ENCODE measurements around the gene KIAA1671. TPM values are rescaled to one million over a fixed set of nuclear protein-coding genes. Genes with fewer than 3 reads are reported as not detected.
A peak's percentile ranks its signal among the peaks of the same experiment; 100 is the strongest.

KIAA1671 gene
- total RNA-seq, 1 experiment from 2014 or later, result 7.3 TPM

DNA sequence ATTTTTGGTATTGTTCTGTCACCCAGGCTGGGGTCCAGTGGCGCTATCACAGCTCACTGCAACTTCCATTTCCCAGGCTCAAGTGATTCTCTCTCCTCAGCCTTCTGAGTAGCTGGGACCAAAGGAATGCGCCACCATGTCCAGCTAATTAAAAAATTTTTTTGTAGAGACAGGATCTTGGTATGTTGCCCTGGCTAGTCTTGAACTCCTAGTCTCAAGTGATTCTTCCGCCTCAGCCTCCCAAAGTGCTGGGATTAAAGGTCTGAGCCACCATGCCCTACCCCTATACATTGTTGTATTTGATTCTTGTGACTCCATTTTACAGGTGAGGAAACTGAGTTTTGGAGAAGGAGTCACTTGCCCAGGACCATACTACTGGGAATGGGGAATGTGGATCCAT, 11.9 kb downstream of the KIAA1671 start:
- Histone ChIP-seq H3K4me3 (ENCODE audit: insufficient read depth, low read depth, low read length) (no peak overlapping the region), H3K27me3 (ENCODE audit: control insufficient read depth, insufficient read depth, low read length) (no peaks in the 10 kb centered on the region), H3K36me3 (replicated peaks; ENCODE audit: control insufficient read depth, insufficient read depth, low read length) (no peaks in the 10 kb centered on the region)
- no peak for DNase-seq

GRCh38 chr22:24965822-24966626, 13.5 kb downstream of the KIAA1671 start:
- no peaks in the 10 kb centered on the region for H3K36me3 ChIP-seq (replicated peaks; ENCODE audit: control insufficient read depth, insufficient read depth, low read length)
- H3K4me3 ChIP-seq (ENCODE audit: insufficient read depth, low read depth, low read length), result no peak overlapping the region
- no peak for DNase-seq
- H3K27me3 ChIP-seq (ENCODE audit: control insufficient read depth, insufficient read depth, low read length), result no peaks in the 10 kb centered on the region

DNA sequence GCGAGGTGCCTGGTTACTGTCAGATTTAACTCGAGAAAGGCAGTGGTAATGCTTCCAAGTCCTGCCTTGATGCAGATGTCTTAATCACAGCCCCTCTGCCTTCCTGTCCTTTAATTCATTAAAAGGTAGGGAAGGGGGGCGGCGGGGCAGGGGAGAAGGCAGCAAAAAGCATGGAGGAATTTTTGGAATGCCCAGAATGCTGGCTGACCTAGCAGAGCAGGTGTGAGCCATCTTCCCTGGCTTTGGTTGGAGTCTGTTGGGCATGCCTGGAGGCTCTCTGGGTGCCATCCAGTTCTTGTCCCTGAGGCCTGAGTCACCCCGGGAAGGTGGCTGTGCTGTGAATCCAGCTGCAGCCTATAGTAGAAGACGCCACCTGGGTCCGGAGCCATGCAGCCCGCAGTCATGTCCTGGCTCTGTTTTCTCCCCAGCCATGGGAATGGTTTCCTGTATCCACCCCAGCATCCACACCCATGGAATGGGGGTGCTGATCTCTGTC, 15.6 kb downstream of the KIAA1671 start:
- no peaks in the 10 kb centered on the region for H3K27me3 ChIP-seq (ENCODE audit: control insufficient read depth, insufficient read depth, low read length)
- peak; percentile 76 for DNase-seq
- H3K4me3 ChIP-seq (ENCODE audit: insufficient read depth, low read depth, low read length), result no peak overlapping the region
- H3K36me3 ChIP-seq (replicated peaks; ENCODE audit: control insufficient read depth, insufficient read depth, low read length), result no peaks in the 10 kb centered on the region

GRCh38 chr22:24969560-24970301, 17.2 kb downstream of the KIAA1671 start:
- H3K4me3 ChIP-seq (ENCODE audit: insufficient read depth, low read depth, low read length), result no peak overlapping the region
- H3K27me3 ChIP-seq (ENCODE audit: control insufficient read depth, insufficient read depth, low read length), result no peaks in the 10 kb centered on the region
- DNase-seq, result no peak
- H3K36me3 ChIP-seq (replicated peaks; ENCODE audit: control insufficient read depth, insufficient read depth, low read length), result no peaks in the 10 kb centered on the region

DNA sequence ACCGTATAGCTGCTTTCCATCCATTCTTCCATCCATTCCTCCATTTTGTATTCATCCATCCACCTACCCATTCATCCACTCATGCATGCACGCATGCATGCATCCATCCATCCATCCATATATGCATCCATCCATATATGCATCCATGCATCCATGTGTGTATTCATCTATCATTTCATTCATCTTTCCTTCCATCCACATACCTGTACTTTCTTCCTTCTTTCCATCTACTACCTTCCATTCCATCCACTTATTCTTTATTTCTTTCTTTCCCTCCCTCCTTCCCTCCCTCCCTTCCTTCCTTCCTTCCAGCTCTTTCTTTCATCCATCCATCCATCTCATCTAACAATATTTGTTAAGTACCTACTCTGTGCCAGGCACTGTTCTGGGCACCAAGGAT, 19.9 kb downstream of the KIAA1671 start:
- DNase-seq, result no peak
- H3K27me3 ChIP-seq (ENCODE audit: control insufficient read depth, insufficient read depth, low read length), result no peaks in the 10 kb centered on the region
- H3K36me3 ChIP-seq (replicated peaks; ENCODE audit: control insufficient read depth, insufficient read depth, low read length), result no peaks in the 10 kb centered on the region
- H3K4me3 ChIP-seq (ENCODE audit: insufficient read depth, low read depth, low read length), result no peak overlapping the region

GRCh38 chr22:24973872-24974271, 21.4 kb downstream of the KIAA1671 start:
- DNase-seq, result no peak
- Histone ChIP-seq H3K27me3 (ENCODE audit: control insufficient read depth, insufficient read depth, low read length) (no peaks in the 10 kb centered on the region), H3K4me3 (ENCODE audit: insufficient read depth, low read depth, low read length) (no peak overlapping the region), H3K36me3 (replicated peaks; ENCODE audit: control insufficient read depth, insufficient read depth, low read length) (no peaks in the 10 kb centered on the region)

- H3K4me3 ChIP-seq (ENCODE audit: insufficient read depth, low read depth, low read length), result no peak overlapping the region
- no peaks in the 10 kb centered on the region for H3K36me3 ChIP-seq (replicated peaks; ENCODE audit: control insufficient read depth, insufficient read depth, low read length)
- H3K27me3 ChIP-seq (ENCODE audit: control insufficient read depth, insufficient read depth, low read length), result no peaks in the 10 kb centered on the region
- DNase-seq, result no peak
These were observed 22.7 kb downstream of the KIAA1671 start for GRCh38 chr22:24975125-24975640.

DNA sequence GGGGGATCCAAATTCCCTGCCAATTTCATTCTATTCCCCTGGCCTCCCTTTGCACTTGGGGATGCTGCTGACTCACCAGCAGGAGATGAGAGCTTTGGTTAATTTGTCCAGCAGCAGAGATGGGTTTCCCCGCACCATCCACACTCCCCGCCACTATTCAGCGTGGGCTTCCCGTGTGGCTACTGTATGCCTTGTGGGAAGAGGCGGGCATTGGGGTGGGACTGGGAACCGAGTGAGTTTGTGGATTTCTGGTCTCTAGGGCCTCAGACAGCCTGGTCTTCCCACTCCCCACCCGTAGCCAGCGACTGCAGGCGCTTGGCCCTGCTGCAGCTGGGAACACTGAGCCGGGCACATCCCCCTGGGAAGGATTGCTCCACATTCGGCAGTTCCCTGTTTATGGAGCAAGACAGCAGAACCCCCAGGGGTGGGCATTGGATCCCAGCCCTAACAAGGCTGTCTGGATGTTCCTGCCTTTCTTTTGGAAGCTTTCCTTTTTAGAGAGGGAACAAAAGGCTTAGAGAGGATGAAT, 23.4 kb downstream of the KIAA1671 start:
- no peak for DNase-seq
- Histone ChIP-seq H3K4me3 (ENCODE audit: insufficient read depth, low read depth, low read length) (no peak overlapping the region), H3K27me3 (ENCODE audit: control insufficient read depth, insufficient read depth, low read length) (no peaks in the 10 kb centered on the region), H3K36me3 (replicated peaks; ENCODE audit: control insufficient read depth, insufficient read depth, low read length) (no peaks in the 10 kb centered on the region)

GRCh38 chr22:24976442-24977218, 24.1 kb downstream of the KIAA1671 start:
- Histone ChIP-seq H3K4me3 (ENCODE audit: insufficient read depth, low read depth, low read length) (no peak overlapping the region), H3K27me3 (ENCODE audit: control insufficient read depth, insufficient read depth, low read length) (no peaks in the 10 kb centered on the region), H3K36me3 (replicated peaks; ENCODE audit: control insufficient read depth, insufficient read depth, low read length) (no peaks in the 10 kb centered on the region)
- no peak for DNase-seq

- Histone ChIP-seq H3K36me3 (replicated peaks; ENCODE audit: control insufficient read depth, insufficient read depth, low read length) (no peaks in the 10 kb centered on the region), H3K4me3 (ENCODE audit: insufficient read depth, low read depth, low read length) (no peak overlapping the region), H3K27me3 (ENCODE audit: control insufficient read depth, insufficient read depth, low read length) (no peaks in the 10 kb centered on the region)
- DNase-seq, result no peak
These were observed 25.1 kb downstream of the KIAA1671 start for GRCh38 chr22:24977370-24978221.

- Histone ChIP-seq H3K4me3 (ENCODE audit: insufficient read depth, low read depth, low read length) (no peak overlapping the region), H3K27me3 (ENCODE audit: control insufficient read depth, insufficient read depth, low read length) (no peaks in the 10 kb centered on the region), H3K36me3 (replicated peaks; ENCODE audit: control insufficient read depth, insufficient read depth, low read length) (no peaks in the 10 kb centered on the region)
- DNase-seq, result no peak
These were observed 25.8 kb downstream of the KIAA1671 start for GRCh38 chr22:24978308-24978707.

- Histone ChIP-seq H3K36me3 (replicated peaks; ENCODE audit: control insufficient read depth, insufficient read depth, low read length) (no peaks in the 10 kb centered on the region), H3K27me3 (ENCODE audit: control insufficient read depth, insufficient read depth, low read length) (no peaks in the 10 kb centered on the region), H3K4me3 (ENCODE audit: insufficient read depth, low read depth, low read length) (no peak overlapping the region)
- no peak for DNase-seq
These were observed 28.6 kb downstream of the KIAA1671 start for GRCh38 chr22:24981066-24981465.

GRCh38 chr22:24981656-24982055, 29.1 kb downstream of the KIAA1671 start:
- no peak overlapping the region for H3K4me3 ChIP-seq (ENCODE audit: insufficient read depth, low read depth, low read length)
- no peaks in the 10 kb centered on the region for H3K27me3 ChIP-seq (ENCODE audit: control insufficient read depth, insufficient read depth, low read length)
- no peaks in the 10 kb centered on the region for H3K36me3 ChIP-seq (replicated peaks; ENCODE audit: control insufficient read depth, insufficient read depth, low read length)
- no peak for DNase-seq
